IMR-90 (cell line): ENCODE results near the gene PDE4B. TPM values are rescaled to one million over a fixed set of nuclear protein-coding genes. Genes with fewer than 3 reads are reported as not detected.

Experiments
- ATAC-seq: fragments of 200-7000 bp; cut with Tn5 transposase; 2 replicates; pipeline ENCODE4 v1.9.1; 2020; ENCODE audit warnings: low read depth, mild to moderate bottlenecking, moderate library complexity
- BruUV-seq: library from RNA; stranded (reverse); fragments of 400-500 nt; replicated peaks from 2 replicates; lab custom pipeline; 2021; lab: Mats Ljungman, UMichigan
- CTCF ChIA-PET: fragments of 300-600 bp; formaldehyde crosslinking; extraction: SDS; loops from one replicate; lab custom pipeline; 2021; ENCODE audit warnings: antibody characterized with exemption; lab: Yijun Ruan, JAX
- POLR2A ChIA-PET: fragments of 300-600 bp; sonication (Branson Sonifier 250); formaldehyde crosslinking; loops from one replicate; lab custom pipeline; 2022; ENCODE audit warnings: antibody characterized with exemption; ENCODE audit not compliant: unreplicated experiment; lab: Charles Lee
- DNase-seq: peaks from one replicate; pipeline ENCODE4 v3.0.0; 2013
- H2AFZ ChIP-seq: replicated peaks from 2 replicates; pipeline ENCODE3; 2013; ENCODE audit warnings: low read length, mild to moderate bottlenecking; ENCODE audit not compliant: poor library complexity
- H2AK5ac ChIP-seq: 2 replicates; pipeline ENCODE4 v1.6.1; 2013; ENCODE audit warnings: low read depth, low read length, inconsistent platforms
- H2AK9ac ChIP-seq: replicated peaks from 2 replicates; pipeline ENCODE3; 2013; ENCODE audit warnings: mild to moderate bottlenecking, low read depth, low read length, moderate library complexity; ENCODE audit not compliant: poor library complexity
- H2BK120ac ChIP-seq: 2 replicates; pipeline ENCODE4 v1.6.1; 2013; ENCODE audit warnings: low read depth, low read length, inconsistent platforms
- H2BK15ac ChIP-seq: 3 replicates; pipeline ENCODE4 v1.6.1; 2013; ENCODE audit warnings: low read depth, low read length, inconsistent platforms
- H2BK20ac ChIP-seq: 2 replicates; pipeline ENCODE4 v1.6.1; 2013; ENCODE audit warnings: low read depth, mild to moderate bottlenecking, inconsistent platforms, low read length, moderate library complexity
- H2BK5ac ChIP-seq: 2 replicates; pipeline ENCODE4 v1.6.1; 2013; ENCODE audit warnings: mild to moderate bottlenecking, low read depth, low read length, inconsistent platforms; ENCODE audit not compliant: poor library complexity, severe bottlenecking
- H3K14ac ChIP-seq: replicated peaks from 2 replicates; pipeline ENCODE4 v1.6.1; 2013; ENCODE audit warnings: low read depth, low read length, inconsistent platforms
- H3K18ac ChIP-seq: 2 replicates; pipeline ENCODE4 v1.6.1; 2013; ENCODE audit warnings: low read depth, low read length, control low read depth
- H3K23ac ChIP-seq: 2 replicates; pipeline ENCODE4 v1.6.1; 2013; ENCODE audit warnings: low read depth, low read length, inconsistent platforms
- H3K27ac ChIP-seq: 2 replicates; pipeline ENCODE4 v1.5.1; 2013; ENCODE audit warnings: mild to moderate bottlenecking, control low read depth, low read length; ENCODE audit not compliant: insufficient read depth
- H3K27me3 ChIP-seq: 2 replicates; pipeline ENCODE4 v1.6.1; 2013; ENCODE audit warnings: low read length; ENCODE audit not compliant: control insufficient read depth, insufficient read depth
- H3K36me3 ChIP-seq: 2 replicates; pipeline ENCODE4 v1.6.1; 2013; ENCODE audit warnings: low read length, mixed read lengths; ENCODE audit not compliant: control insufficient read depth, insufficient read depth
- H3K4ac ChIP-seq: 2 replicates; pipeline ENCODE4 v1.6.1; 2013; ENCODE audit warnings: low read depth, low read length, inconsistent platforms
- H3K4me1 ChIP-seq: 2 replicates; pipeline ENCODE4 v1.6.1; 2013; ENCODE audit warnings: low read length, mixed read lengths; ENCODE audit not compliant: control insufficient read depth, insufficient read depth
- H3K4me2 ChIP-seq: 2 replicates; pipeline ENCODE4 v1.6.1; 2013; ENCODE audit warnings: low read depth, mild to moderate bottlenecking, control low read depth, low read length, moderate library complexity
- H3K4me3 ChIP-seq: 2 replicates; pipeline ENCODE4 v1.5.1; 2013; ENCODE audit warnings: low read depth, mild to moderate bottlenecking, control low read depth, low read length, moderate library complexity; ENCODE audit not compliant: insufficient read depth
- H3K56ac ChIP-seq: 2 replicates; pipeline ENCODE4 v1.6.1; 2013; ENCODE audit warnings: low read length, inconsistent platforms; ENCODE audit not compliant: insufficient read depth; ENCODE audit errors: extremely low read depth
- H3K79me1 ChIP-seq, 2 experiments: 2 replicates each; pipeline ENCODE4 v1.6.1; 2013; ENCODE audit warnings: low read length in 2 of 2, inconsistent platforms in 1 of 2, low read depth in 1 of 2
- H3K9ac ChIP-seq: 2 replicates; pipeline ENCODE4 v1.6.1; 2013; ENCODE audit warnings: low read depth, low read length, control low read depth
- H3K9me1 ChIP-seq: 2 replicates; pipeline ENCODE4 v1.6.1; 2013; ENCODE audit warnings: low read length, inconsistent platforms; ENCODE audit not compliant: insufficient read depth
- H3K9me3 ChIP-seq: 2 replicates; pipeline ENCODE4 v1.6.1; 2013; ENCODE audit warnings: low read length; ENCODE audit not compliant: control insufficient read depth, insufficient read depth
- H4K20me1 ChIP-seq: 2 replicates; pipeline ENCODE4 v1.6.1; 2013; ENCODE audit warnings: low read length, inconsistent platforms; ENCODE audit not compliant: insufficient read depth
- H4K5ac ChIP-seq: 2 replicates; pipeline ENCODE4 v1.6.1; 2013; ENCODE audit warnings: mild to moderate bottlenecking, low read depth, low read length, control low read depth
- H4K8ac ChIP-seq, 2 experiments: 2 replicates each; pipeline ENCODE4 v1.6.1; 2013; ENCODE audit warnings: low read depth in 2 of 2, low read length in 2 of 2, control low read depth in 1 of 2, inconsistent platforms in 1 of 2
- H4K91ac ChIP-seq: 2 replicates; pipeline ENCODE4 v1.6.1; 2013; ENCODE audit warnings: low read depth, low read length, inconsistent platforms; ENCODE audit not compliant: insufficient read depth
- MAFK ChIP-seq: IDR thresholded peaks from 2 replicates; pipeline ENCODE4 v1.6.1; 2012; ENCODE audit warnings: low read depth, low read length, improper control_type of control experiment
- WGBS, 2 experiments: methylation state at CpG; one replicate each; pipeline versions ENCODE4 v1.1.5 to v1.1.7; 2013; ENCODE audit warnings: missing lambda C conversion rate in 2 of 2; ENCODE audit not compliant: insufficient read length in 1 of 2; ENCODE audit errors: extremely low coverage in 2 of 2; 5-methylcytosine and 5-hydroxymethylcytosine counted together
- dilution Hi-C: fragments of 300-500 bp; cut with HindIII; formaldehyde crosslinking; loops from one replicate; pipeline ENCODE4 v1.14.3; 2018; ENCODE audit warnings: low sequenced_read_pairs; ENCODE audit not compliant: unreplicated experiment
- in situ Hi-C: fragments of 300-500 bp; cut with MboI; formaldehyde crosslinking; loops from 3 replicates; pipeline ENCODE4 v1.14.3; 2019; ENCODE audit warnings: low sequenced_read_pairs, inconsistent platforms, mixed read lengths
- intact Hi-C: fragments of 100-400 bp; cut with micrococcal nuclease; formaldehyde crosslinking; loops from 2 replicates; pipeline ENCODE4 v1.10.0; 2022
- polyA plus RNA-seq, 3 experiments: library from polyadenylated mRNA; depleted of rRNA; stranded (reverse); fragments of >200 nt; gene quantifications; 2 replicates each; pipeline ENCODE4 v1.2.3, GENCODE V29; 2012; ENCODE audit warnings: low replicate concordance in 1 of 3
- total RNA-seq: library from RNA; depleted of rRNA; stranded (reverse); fragments of >200 nt; gene quantifications from 2 replicates; pipeline ENCODE4 v1.2.3, GENCODE V29; 2012
- TF ChIP-seq, protein P1 (sequence below): fragments of 150-350 bp; IDR thresholded peaks from 2 replicates; pipeline ENCODE4 v1.6.1; 2016; ENCODE audit warnings: low read depth, mild to moderate bottlenecking, low read length, moderate library complexity, borderline replicate concordance
- TF ChIP-seq, protein P2 (sequence below): fragments of 150-350 bp; IDR thresholded peaks from 2 replicates; pipeline ENCODE4 v1.6.1; 2017; ENCODE audit warnings: mild to moderate bottlenecking, antibody characterized with exemption, low read length, low read depth

Gene PDE4B
- total and polyA plus RNA-seq, 2 of the 4 experiments (the other 2 are of a cell fraction), result 5.8 to 21.3 TPM

- TF ChIP-seq, protein P1, sequence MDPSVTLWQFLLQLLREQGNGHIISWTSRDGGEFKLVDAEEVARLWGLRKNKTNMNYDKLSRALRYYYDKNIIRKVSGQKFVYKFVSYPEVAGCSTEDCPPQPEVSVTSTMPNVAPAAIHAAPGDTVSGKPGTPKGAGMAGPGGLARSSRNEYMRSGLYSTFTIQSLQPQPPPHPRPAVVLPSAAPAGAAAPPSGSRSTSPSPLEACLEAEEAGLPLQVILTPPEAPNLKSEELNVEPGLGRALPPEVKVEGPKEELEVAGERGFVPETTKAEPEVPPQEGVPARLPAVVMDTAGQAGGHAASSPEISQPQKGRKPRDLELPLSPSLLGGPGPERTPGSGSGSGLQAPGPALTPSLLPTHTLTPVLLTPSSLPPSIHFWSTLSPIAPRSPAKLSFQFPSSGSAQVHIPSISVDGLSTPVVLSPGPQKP, result no peak
Observed at GRCh38 chr1:66342707-66343106, 550.0 kb downstream of the PDE4B start (continued).

- Histone ChIP-seq H2AFZ (no peak overlapping the region), H3K14ac (no peak overlapping the region), H2BK15ac (no peak overlapping the region), H3K9me3 (no peaks in the 10 kb centered on the region), H2BK20ac (no peak overlapping the region), H3K18ac (no peak overlapping the region), H4K8ac (no peak overlapping the region), H3K23ac (no peak overlapping the region), H3K9ac (no peak overlapping the region), H3K9me1 (no peaks in the 10 kb centered on the region; the same call in none of the 2 replicates), H4K5ac (no peak overlapping the region), H3K79me1 (peaks cover 23 to 40% of the 10 kb centered on the region in 2 experiments), H3K56ac (no peak overlapping the region), H2AK5ac (no peak overlapping the region), H4K91ac (no peak overlapping the region), H3K4me3 (no peak overlapping the region), H4K20me1 (no peaks in the 10 kb centered on the region), H2BK5ac (no peak overlapping the region), H3K27ac (no peak overlapping the region), H3K36me3 (no peaks in the 10 kb centered on the region), H2BK120ac (no peak overlapping the region), H3K4me1 (peaks cover 15% of the 10 kb centered on the region), H3K27me3 (no peaks in the 10 kb centered on the region), H3K4me2 (peak overlapping the region; percentile 10; the same call in 1 of the 2 replicates), H3K4ac (no peak overlapping the region), H2AK9ac (no peak overlapping the region)
- ATAC-seq (no peak), DNase-seq (peak; percentile 16)
- POLR2A ChIA-PET, result interaction anchor here (1.6 kb wide), 1 partner anchor 12 kb away, joined by 3 read pairs; no protein-coding TSS in a partner anchor
- TF ChIP-seq MAFK, result peak; percentile 91
- TF ChIP-seq, protein P2, sequence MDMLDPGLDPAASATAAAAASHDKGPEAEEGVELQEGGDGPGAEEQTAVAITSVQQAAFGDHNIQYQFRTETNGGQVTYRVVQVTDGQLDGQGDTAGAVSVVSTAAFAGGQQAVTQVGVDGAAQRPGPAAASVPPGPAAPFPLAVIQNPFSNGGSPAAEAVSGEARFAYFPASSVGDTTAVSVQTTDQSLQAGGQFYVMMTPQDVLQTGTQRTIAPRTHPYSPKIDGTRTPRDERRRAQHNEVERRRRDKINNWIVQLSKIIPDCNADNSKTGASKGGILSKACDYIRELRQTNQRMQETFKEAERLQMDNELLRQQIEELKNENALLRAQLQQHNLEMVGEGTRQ, result no peak
- intact Hi-C loops, result no loop called here
- no CpG with 5 or more reads among the region's 1 CpG for WGBS, 2 experiments
- CTCF ChIA-PET, result interaction anchor here (1.0 to 1.5 kb wide), 3 partner anchors 17 to 94 kb away, joined by 3 to 5 read pairs (median 3); no protein-coding TSS in a partner anchor
- BruUV-seq, result no TSS peak
- dilution Hi-C loops, result no loop called here
- in situ Hi-C loops, result no loop called here
Observed at GRCh38 chr1:66343569-66344325, 551.1 kb downstream of the PDE4B start.
